Measurements from ENCODE around the gene CLSTN1.

CLSTN1 gene

DNA sequence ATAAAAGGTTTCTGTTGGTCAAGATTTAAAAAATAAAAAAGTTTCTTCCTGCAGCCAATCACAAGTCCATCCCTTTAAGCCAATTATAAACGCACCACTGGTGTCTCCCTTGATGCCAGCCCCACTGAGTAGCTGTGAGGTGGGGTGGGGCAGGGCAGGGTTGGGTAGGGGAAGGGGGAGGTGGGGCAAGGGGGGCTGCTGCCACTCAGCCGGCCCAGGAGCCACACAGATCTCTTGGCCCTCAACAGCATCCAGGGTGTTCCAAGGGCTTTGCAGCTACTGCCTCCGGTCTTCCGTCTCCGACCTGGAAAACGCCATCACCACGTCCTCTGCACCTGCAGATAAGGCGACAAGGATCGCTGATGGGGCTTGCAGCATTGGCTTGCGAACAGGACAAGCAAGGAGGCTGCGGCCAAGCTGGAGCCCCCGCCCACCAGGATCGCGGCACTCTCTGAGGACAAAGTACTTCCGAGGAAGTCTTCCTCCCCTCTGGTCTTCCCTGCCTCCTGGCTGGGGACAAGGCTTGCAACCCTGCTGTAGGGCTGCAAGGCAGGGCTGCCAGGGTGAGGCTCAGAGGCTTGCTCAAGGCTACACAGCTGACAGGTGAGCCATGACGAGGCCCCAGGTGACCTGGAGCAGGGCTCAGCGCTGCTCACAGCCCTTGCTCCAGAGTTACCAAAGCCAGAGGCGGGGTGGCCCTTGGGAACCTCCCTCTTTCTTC lies 26.8 kb upstream of the CLSTN1 start:
- no peak for DNase-seq

DNA sequence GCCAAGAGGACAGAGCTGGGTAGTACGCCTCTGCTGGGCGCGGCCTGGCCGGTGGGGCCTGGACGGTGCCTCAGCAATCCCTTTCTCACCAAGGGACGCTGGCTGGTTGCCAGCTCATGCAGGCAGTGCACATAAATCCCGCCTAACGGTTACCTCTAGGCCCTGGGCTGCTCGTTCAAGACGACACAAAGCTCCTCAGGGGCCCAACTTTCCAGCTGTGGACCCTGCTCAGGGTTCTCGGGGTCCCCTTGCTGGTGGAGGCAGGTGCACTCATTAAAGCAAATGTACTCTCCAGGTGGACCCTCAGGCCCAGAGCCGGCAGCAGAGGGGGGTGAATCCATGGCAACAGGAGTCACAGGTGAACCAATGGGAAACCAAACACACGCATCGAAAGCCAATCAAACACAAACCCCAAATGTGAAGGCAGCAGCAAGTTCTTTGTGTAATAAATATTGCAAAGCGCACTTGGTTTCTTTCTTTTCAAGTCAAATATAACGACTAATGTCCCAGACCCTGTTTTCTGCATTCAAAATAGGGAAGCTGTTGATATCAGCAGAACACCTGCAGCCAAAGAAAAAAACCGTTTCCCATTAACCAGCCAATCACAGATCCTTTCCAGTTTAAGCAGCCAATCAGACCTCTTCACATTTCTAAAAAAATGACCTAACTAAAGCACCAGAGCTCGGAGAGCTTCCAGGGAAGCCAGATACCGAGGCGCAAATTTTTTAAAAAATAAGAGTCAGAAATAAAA lies 26.1 kb upstream of the CLSTN1 start:
- DNase-seq, result no peak

- DNase-seq, result no peak
These were observed 24.3 kb upstream of the CLSTN1 start for GRCh38 chr1:9848022-9848421.

- DNase-seq, result no peak
These were observed 23.5 kb upstream of the CLSTN1 start for GRCh38 chr1:9847269-9847668.

- DNase-seq, result no peak
These were observed 22.9 kb upstream of the CLSTN1 start for GRCh38 chr1:9846611-9847171.

- no peak for DNase-seq
These were observed 22.1 kb upstream of the CLSTN1 start for GRCh38 chr1:9845914-9846313.

DNA sequence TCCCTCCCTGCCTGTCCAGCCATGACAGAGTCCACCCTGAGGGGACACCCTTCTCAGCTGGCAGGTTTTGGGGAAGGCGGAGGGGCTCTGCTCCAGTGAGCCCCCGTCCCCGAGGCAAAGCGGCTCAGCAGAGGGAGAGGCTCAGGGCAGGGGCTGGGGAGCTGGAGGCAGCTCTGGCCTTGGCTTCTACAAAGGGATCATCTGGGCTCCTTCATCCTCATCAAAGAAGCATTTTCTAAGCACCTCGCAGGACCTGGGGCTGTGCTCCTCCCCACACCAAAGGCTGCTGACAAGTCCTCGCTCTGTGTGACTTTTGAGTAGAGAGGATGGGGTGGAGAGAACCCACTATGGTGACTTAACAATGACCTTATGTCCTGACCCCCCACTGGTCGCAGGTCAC lies 21.0 kb upstream of the CLSTN1 start:
- DNase-seq, result no peak

GRCh38 chr1:9844106-9844505 lies 20.3 kb upstream of the CLSTN1 start:
- DNase-seq, result no peak

DNA sequence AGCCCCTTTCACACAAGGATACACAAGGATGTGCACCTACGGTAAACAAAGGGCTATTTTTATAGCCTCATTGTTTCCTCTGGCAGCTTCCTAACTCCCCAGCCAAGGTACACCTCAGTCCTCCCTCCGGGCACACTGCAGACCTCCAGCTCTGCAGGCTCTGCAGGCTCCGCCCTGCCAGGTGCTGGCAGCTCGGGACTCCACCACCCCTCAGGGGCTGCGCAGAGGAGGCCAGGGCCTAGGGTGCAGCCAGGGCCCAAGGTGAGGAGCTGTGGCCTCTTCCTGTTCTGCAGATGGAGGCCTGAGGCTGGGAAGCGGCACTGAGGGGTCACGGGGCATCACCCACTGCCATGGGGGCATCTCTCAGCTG lies 19.8 kb upstream of the CLSTN1 start:
- DNase-seq, result no peak

GRCh38 chr1:9842781-9843575 lies 19.2 kb upstream of the CLSTN1 start:
- no peak for DNase-seq

GRCh38 chr1:9842073-9842711 lies 18.4 kb upstream of the CLSTN1 start:
- no peak for DNase-seq

GRCh38 chr1:9841460-9841859 lies 17.7 kb upstream of the CLSTN1 start:
- DNase-seq, result no peak

DNA sequence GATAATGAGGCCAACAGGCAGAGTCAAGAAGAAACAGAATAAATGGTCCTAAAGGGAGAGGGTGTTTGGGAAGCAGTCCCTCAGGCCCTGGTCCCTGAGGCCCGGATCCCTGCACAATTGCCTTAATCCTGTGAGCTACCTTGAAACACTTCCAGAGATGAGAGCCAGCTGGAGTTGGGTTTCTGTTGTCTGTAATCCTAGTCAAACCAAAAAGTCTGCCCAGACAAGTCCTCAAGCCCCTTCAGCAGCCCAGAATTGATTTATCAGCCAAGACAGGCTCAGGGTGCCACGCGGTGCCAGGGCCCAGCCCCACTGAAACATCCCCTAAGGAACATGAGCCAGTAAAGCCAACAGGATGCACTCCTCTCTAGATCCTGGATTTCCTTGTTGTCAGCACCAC lies 16.4 kb upstream of the CLSTN1 start:
- DNase-seq, result no peak

DNA sequence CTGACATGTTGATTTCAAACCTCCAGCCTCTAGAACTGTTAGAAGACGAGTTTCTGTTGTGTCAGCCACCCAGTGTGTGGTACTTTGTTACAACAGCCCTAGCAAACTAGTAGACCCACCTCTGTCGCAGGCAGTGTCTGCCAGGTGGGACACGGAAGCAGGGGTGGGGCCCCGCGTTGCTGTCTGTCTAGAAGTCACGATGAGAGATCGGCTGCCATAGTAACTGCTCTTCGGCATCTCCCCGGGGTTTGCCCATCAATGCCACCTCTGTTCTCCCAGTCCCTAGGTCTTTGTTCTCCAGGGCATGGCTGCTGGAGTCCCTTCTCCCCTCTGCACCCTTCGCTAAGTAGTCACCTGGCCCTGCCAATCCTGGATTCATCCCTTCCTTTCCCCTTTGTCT lies 15.2 kb upstream of the CLSTN1 start:
- no peak for DNase-seq

DNA sequence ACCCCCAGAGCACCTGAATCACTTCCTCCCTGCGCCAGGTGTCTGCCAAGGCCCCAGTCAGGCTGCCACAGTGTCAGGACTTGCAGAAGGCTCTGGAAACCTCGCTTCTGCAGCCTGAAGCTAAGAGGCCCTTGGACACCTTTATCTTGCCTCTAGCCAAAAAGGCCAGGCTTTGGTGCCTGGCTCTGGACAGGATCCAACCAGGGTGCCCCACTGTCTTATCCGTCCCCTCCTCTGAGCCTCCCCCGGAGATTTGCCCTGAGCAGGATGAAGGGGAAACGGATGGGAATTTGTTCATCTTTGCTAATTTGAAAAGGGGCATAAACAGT lies 12.8 kb upstream of the CLSTN1 start:
- DNase-seq, result no peak

GRCh38 chr1:9835758-9836631 lies 12.2 kb upstream of the CLSTN1 start:
- DNase-seq, result no peak

GRCh38 chr1:9835404-9835757 lies 11.6 kb upstream of the CLSTN1 start:
- no peak for DNase-seq

DNA sequence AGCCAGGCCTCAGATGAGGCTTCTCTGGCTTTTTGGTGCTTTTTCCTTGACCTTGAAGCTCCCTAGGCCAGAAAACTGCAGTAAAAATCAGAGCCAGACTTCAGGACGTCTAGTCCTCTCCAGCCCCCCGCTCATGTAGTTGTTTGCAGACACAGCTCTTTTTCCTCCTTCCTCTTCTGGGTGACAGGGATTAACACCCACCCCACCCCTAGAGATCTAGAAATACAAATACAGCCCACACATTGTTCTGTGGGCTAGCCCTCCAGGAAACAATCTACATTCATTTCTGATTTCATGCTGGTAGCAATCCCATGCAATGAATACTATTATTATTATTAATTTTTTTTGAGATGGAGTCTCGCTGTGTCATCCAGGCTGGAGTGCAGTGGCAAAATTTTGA lies 9.9 kb upstream of the CLSTN1 start:
- DNase-seq, result no peak

DNA sequence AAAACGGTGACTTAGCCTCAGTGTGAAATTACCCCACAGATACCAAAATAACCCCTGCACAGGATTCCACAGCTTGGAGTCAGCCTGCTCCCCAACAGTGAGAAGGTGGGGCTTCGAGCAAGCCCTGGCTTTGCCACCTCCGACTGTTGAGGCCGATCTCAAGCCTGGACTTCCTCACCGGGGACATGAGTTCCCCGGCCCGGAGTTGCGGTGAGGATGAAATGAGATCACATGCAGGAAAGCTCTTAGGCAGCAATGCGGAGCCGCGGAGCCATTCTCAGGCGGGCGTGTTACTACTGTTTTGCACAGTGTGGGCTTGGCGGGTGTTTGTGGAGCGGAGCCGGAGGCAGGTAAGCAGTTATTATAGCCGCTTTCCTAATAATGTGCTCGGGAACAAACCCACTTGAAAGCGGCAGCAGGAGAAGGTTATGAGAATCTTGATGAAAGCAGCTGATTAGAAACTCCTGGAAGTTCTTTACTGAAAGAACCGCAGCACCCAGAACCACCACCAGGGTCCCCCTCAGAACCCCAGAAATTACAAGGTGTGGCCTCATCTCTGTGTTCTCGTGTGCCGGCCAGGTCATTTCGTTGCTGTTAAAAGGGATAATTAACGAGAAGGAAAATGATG lies 3.9 kb upstream of the CLSTN1 start:
- DNase-seq, result no peak

- DNase-seq, result no peak
These were observed 2.9 kb upstream of the CLSTN1 start for GRCh38 chr1:9826616-9827015.

DNA sequence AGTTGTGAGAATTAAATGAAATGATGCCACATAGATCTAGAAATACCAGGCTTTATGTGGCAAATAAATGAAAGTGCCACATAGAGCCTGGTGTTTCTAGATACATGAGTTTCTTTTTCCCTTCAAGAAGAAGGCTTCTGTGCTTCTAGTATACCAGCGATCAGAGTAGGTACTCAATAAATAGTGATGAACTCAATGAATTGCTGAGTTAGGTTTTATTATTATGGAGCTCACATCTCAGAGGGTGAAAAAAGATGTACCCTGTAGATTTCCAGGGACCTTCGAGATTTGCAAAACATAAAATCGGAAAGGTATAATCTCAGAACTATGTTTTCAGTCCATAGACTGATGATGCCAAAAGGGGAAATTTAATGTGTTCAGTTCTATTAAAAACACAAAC lies 2.3 kb upstream of the CLSTN1 start:
- no peak for DNase-seq
